Panc1 (cell line): ENCODE measurements around the gene MOB2. TPM values are rescaled to one million over a fixed set of nuclear protein-coding genes. Genes with fewer than 3 reads are reported as not detected.

ENCODE experiments used
- ATAC-seq: fragments of 200-7000 bp; cut with Tn5 transposase; 2 replicates; pipeline ENCODE4 v1.9.1; 2020; ENCODE audit warnings: mild to moderate bottlenecking, moderate library complexity
- BruUV-seq: library from RNA; stranded (reverse); fragments of 400-500 nt; replicated peaks from 2 replicates; lab custom pipeline; 2021; lab: Mats Ljungman, UMichigan
- CTCF ChIA-PET: fragments of 300-600 bp; sonication (Branson Sonifier 250); formaldehyde crosslinking; loops from one replicate; lab custom pipeline; 2022; ENCODE audit warnings: antibody characterized with exemption; lab: Charles Lee
- POLR2A ChIA-PET: fragments of 300-600 bp; sonication (Branson Sonifier 250); formaldehyde crosslinking; loops from one replicate; lab custom pipeline; 2022; ENCODE audit warnings: antibody characterized with exemption; lab: Charles Lee
- DNase-seq: peaks from one replicate; pipeline ENCODE4 v3.0.0-alpha.2; 2010; ENCODE audit warnings: low read depth, low spot score
- H3K27ac ChIP-seq: 2 replicates; pipeline ENCODE4 v1.5.1; 2011; ENCODE audit warnings: mild to moderate bottlenecking, low read length, inconsistent platforms
- H3K27me3 ChIP-seq: fragments of 200-500 bp; sonication (Bioruptor generic); 2 replicates; pipeline ENCODE4 v1.6.0; 2014; ENCODE audit warnings: low read length, inconsistent platforms; ENCODE audit not compliant: control insufficient read depth, insufficient read depth
- H3K36me3 ChIP-seq: fragments of 200-500 bp; sonication (Bioruptor generic); 2 replicates; pipeline ENCODE4 v1.5.1; 2014; ENCODE audit warnings: inconsistent platforms, mild to moderate bottlenecking, low read length, moderate library complexity; ENCODE audit not compliant: control insufficient read depth, insufficient read depth
- H3K4me1 ChIP-seq: 2 replicates; pipeline ENCODE4 v1.5.1; 2011; ENCODE audit warnings: inconsistent platforms, mild to moderate bottlenecking, low read length, moderate library complexity; ENCODE audit not compliant: control insufficient read depth, insufficient read depth
- H3K4me3 ChIP-seq, 2 experiments: 2 replicates each; pipeline ENCODE4 v1.5.1; 2011 to 2012; ENCODE audit warnings: low read depth in 2 of 2, low read length in 2 of 2, mild to moderate bottlenecking in 2 of 2, inconsistent platforms in 1 of 2, moderate library complexity in 1 of 2
- H3K9me3 ChIP-seq: fragments of 200-500 bp; sonication (Bioruptor generic); 2 replicates; pipeline ENCODE4 v1.5.1; 2014; ENCODE audit warnings: low read depth, mild to moderate bottlenecking, inconsistent platforms, low read length, moderate library complexity; ENCODE audit not compliant: control insufficient read depth, insufficient read depth
- POLR2AphosphoS5 ChIP-seq: IDR thresholded peaks from 2 replicates; pipeline ENCODE4 v1.6.1; 2012; ENCODE audit warnings: mild to moderate bottlenecking, low read depth, low read length, moderate library complexity
- SIN3A ChIP-seq: IDR thresholded peaks from 2 replicates; pipeline ENCODE4 v1.6.1; 2012; ENCODE audit warnings: low read depth, mild to moderate bottlenecking, low read length, moderate library complexity, borderline replicate concordance; ENCODE audit not compliant: insufficient read depth
- TCF7L2 ChIP-seq: IDR thresholded peaks from 2 replicates; pipeline ENCODE4 v1.6.1; 2011; ENCODE audit warnings: mild to moderate bottlenecking, low read depth, low read length, inconsistent platforms
- in situ Hi-C: cut with HindIII; loops from 2 replicates; pipeline ENCODE4 v1.10.0; 2016; ENCODE audit warnings: low sequenced_read_pairs, low pct_unique_long_range_greater_than_20kb
- intact Hi-C: fragments of 100-400 bp; cut with micrococcal nuclease; formaldehyde crosslinking; loops from one replicate; pipeline ENCODE4 v1.10.0; 2022; ENCODE audit not compliant: unreplicated experiment
- total RNA-seq: library from RNA; stranded (reverse); gene quantifications from one replicate; pipeline ENCODE4 v1.2.1, GENCODE V29; 2021; ENCODE audit not compliant: unreplicated experiment
- TF ChIP-seq, protein P1 (sequence below): fragments of 450-650 bp; IDR thresholded peaks from 2 replicates; pipeline ENCODE4 v1.5.1; 2017; ENCODE audit warnings: mild to moderate bottlenecking
- TF ChIP-seq, protein P2 (sequence below), 2 experiments: IDR thresholded peaks; 2 replicates each; pipeline ENCODE4 v1.6.1; 2011 to 2012; ENCODE audit warnings: low read depth in 2 of 2, control low read depth in 1 of 2, low read length in 1 of 2, mild to moderate bottlenecking in 1 of 2, moderate library complexity in 1 of 2; ENCODE audit not compliant: insufficient read depth in 1 of 2

Gene MOB2
- total RNA-seq, 1 experiment from 2014 or later: 51.2 TPM

DNA sequence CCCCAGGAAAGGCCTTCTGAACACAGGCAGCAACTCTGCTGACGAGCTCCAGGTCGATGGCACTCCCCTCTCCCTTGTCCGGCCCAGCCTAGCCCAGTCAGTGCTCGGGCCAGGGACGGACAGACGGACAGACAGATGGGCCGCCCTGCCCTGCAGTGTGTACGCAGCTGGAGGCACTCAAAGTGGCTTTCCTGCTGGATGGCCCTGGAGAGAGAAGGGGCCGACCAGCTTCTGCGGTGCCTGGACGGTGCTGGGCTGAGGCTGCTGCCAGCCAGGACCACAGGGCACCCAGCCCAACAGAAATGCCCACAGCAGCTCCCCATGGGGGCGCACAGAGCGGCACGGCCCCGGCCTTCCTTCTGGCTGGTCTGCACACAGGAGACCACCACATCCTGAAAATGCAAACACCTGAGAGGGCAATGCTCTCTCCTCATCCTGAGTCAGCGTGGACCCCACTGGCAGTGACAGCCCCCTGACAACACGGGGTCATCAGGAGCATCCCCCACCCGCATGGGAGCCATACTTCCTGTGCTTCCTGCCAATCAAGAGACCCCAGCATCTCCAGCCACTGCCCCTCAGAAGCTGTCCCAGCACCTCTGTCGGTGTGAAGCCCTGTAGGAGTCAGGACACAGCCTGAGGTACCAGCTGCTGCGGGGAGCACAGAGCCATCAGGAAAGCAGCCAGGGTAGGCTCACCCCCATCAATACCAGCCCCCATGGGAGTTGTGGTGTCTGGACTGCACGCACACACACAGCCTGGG is 692 bp upstream of the MOB2 start:
- H3K27ac ChIP-seq: no peak overlapping the region
- DNase-seq (no peak), ATAC-seq (no peak)
- no TSS peak for BruUV-seq
- POLR2A ChIA-PET: no interaction called here
- no peaks in the 10 kb centered on the region for H3K27me3 ChIP-seq
- H3K9me3 ChIP-seq: no peaks in the 10 kb centered on the region
- TF ChIP-seq TCF7L2: no peak
- no peak for TF ChIP-seq POLR2AphosphoS5
- TF ChIP-seq SIN3A: no peak
- TF ChIP-seq, protein P1, sequence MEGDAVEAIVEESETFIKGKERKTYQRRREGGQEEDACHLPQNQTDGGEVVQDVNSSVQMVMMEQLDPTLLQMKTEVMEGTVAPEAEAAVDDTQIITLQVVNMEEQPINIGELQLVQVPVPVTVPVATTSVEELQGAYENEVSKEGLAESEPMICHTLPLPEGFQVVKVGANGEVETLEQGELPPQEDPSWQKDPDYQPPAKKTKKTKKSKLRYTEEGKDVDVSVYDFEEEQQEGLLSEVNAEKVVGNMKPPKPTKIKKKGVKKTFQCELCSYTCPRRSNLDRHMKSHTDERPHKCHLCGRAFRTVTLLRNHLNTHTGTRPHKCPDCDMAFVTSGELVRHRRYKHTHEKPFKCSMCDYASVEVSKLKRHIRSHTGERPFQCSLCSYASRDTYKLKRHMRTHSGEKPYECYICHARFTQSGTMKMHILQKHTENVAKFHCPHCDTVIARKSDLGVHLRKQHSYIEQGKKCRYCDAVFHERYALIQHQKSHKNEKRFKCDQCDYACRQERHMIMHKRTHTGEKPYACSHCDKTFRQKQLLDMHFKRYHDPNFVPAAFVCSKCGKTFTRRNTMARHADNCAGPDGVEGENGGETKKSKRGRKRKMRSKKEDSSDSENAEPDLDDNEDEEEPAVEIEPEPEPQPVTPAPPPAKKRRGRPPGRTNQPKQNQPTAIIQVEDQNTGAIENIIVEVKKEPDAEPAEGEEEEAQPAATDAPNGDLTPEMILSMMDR: no peak
- TF ChIP-seq, protein P2, sequence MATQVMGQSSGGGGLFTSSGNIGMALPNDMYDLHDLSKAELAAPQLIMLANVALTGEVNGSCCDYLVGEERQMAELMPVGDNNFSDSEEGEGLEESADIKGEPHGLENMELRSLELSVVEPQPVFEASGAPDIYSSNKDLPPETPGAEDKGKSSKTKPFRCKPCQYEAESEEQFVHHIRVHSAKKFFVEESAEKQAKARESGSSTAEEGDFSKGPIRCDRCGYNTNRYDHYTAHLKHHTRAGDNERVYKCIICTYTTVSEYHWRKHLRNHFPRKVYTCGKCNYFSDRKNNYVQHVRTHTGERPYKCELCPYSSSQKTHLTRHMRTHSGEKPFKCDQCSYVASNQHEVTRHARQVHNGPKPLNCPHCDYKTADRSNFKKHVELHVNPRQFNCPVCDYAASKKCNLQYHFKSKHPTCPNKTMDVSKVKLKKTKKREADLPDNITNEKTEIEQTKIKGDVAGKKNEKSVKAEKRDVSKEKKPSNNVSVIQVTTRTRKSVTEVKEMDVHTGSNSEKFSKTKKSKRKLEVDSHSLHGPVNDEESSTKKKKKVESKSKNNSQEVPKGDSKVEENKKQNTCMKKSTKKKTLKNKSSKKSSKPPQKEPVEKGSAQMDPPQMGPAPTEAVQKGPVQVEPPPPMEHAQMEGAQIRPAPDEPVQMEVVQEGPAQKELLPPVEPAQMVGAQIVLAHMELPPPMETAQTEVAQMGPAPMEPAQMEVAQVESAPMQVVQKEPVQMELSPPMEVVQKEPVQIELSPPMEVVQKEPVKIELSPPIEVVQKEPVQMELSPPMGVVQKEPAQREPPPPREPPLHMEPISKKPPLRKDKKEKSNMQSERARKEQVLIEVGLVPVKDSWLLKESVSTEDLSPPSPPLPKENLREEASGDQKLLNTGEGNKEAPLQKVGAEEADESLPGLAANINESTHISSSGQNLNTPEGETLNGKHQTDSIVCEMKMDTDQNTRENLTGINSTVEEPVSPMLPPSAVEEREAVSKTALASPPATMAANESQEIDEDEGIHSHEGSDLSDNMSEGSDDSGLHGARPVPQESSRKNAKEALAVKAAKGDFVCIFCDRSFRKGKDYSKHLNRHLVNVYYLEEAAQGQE (IDR thresholded peaks at IDR 0.05; ENCODE audit: insufficient read depth in 1 of 2, low read depth in 2 of 2, low read length in 1 of 2): no peak
- intact Hi-C loops: no loop called here
- CTCF ChIA-PET: no interaction called here
- H3K36me3 ChIP-seq: no peaks in the 10 kb centered on the region
- in situ Hi-C loops: no loop called here
- peaks cover 27% of the 10 kb centered on the region for H3K4me1 ChIP-seq
- no peak overlapping the region for H3K4me3 ChIP-seq

DNA sequence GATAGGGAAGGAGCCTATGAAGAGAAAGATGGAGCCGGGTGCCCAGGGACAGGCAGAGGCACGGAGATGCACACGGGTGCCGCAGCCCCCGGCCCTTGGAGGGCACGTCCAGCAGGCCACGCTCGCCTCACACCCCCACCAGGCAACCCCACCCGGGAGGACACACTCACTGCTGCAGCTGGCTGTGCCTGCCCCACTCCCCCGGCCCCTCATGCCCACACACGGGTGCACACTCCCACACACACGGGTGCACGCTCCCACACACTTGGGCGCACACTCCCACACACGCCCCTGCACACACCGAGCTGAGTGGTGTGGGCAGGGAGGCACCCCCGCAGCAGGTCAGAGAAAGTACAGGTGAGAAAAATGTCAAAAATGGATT is 1.1 kb downstream of the MOB2 start:
- intact Hi-C loops: no loop called here
- peaks cover 27% of the 10 kb centered on the region for H3K4me1 ChIP-seq
- no peak for ATAC-seq
- BruUV-seq: no TSS peak
- TF ChIP-seq SIN3A (no peak), POLR2AphosphoS5 (no peak), TCF7L2 (no peak)
- TF ChIP-seq, protein P2 (IDR thresholded peaks at IDR 0.05; ENCODE audit: insufficient read depth in 1 of 2, low read depth in 2 of 2, low read length in 1 of 2): no peak
- TF ChIP-seq, protein P1: no peak
- ChIA-PET POLR2A (no interaction called here), CTCF (interaction anchor here (0.6 kb wide), 1 partner anchor 182 kb away, joined by 12 read pairs; no protein-coding TSS in a partner anchor)
- DNase-seq: no peak
- no peak overlapping the region for H3K4me3 ChIP-seq
- in situ Hi-C loops: no loop called here
- no peaks in the 10 kb centered on the region for H3K36me3 ChIP-seq
- no peaks in the 10 kb centered on the region for H3K9me3 ChIP-seq
- no peaks in the 10 kb centered on the region for H3K27me3 ChIP-seq
- no peak overlapping the region for H3K27ac ChIP-seq
